GM23248 (cell line): ENCODE data around the gene VAV2. TPM values are rescaled to one million over a fixed set of nuclear protein-coding genes. Genes with fewer than 3 reads are reported as not detected.

Experiments used
- DNase-seq: peaks from one replicate; pipeline ENCODE4 v3.0.0-alpha.2; 2015
- H2AFZ ChIP-seq: fragments of 200-600 bp; sonication (generic); 2 replicates; pipeline ENCODE4 v1.6.1; 2016; ENCODE audit warnings: antibody characterized with exemption
- H3F3A ChIP-seq: fragments of 200-600 bp; sonication (generic); 2 replicates; pipeline ENCODE4 v1.6.1; 2016; ENCODE audit warnings: mild to moderate bottlenecking, antibody characterized with exemption, mixed run types; ENCODE audit not compliant: insufficient read depth
- H3K27ac ChIP-seq: fragments of 200-600 bp; sonication (generic); 2 replicates; pipeline ENCODE4 v1.5.1; 2016; ENCODE audit warnings: mild to moderate bottlenecking
- H3K27me3 ChIP-seq: fragments of 200-600 bp; sonication (generic); replicated peaks from 2 replicates; pipeline ENCODE4 v1.6.1; 2016; ENCODE audit warnings: mild to moderate bottlenecking; ENCODE audit not compliant: insufficient read depth
- H3K36me3 ChIP-seq: fragments of 200-600 bp; sonication (generic); 2 replicates; pipeline ENCODE4 v1.6.1; 2016; ENCODE audit warnings: low read depth, mild to moderate bottlenecking
- H3K4me1 ChIP-seq: fragments of 200-600 bp; sonication (generic); 2 replicates; pipeline ENCODE4 v1.6.1; 2016; ENCODE audit warnings: mild to moderate bottlenecking; ENCODE audit not compliant: insufficient read depth
- H3K4me2 ChIP-seq: fragments of 200-600 bp; sonication (generic); one replicate; pipeline ENCODE4 v1.6.1; 2016; ENCODE audit warnings: mild to moderate bottlenecking; ENCODE audit not compliant: unreplicated experiment
- H3K4me3 ChIP-seq: fragments of 200-600 bp; sonication (generic); 2 replicates; pipeline ENCODE4 v1.5.1; 2016; ENCODE audit warnings: mild to moderate bottlenecking
- H3K79me2 ChIP-seq: fragments of 200-600 bp; sonication (generic); 2 replicates; pipeline ENCODE4 v1.6.1; 2016; ENCODE audit warnings: mild to moderate bottlenecking; ENCODE audit not compliant: insufficient read depth
- H3K9ac ChIP-seq: fragments of 200-600 bp; sonication (generic); 2 replicates; pipeline ENCODE4 v1.6.1; 2016; ENCODE audit warnings: mild to moderate bottlenecking
- H3K9me2 ChIP-seq: fragments of 200-600 bp; sonication (generic); 2 replicates; pipeline ENCODE4 v1.6.1; 2016; ENCODE audit warnings: mixed run types, mild to moderate bottlenecking, moderate library complexity; ENCODE audit not compliant: insufficient read depth
- H3K9me3 ChIP-seq: fragments of 200-600 bp; sonication (generic); one replicate; pipeline ENCODE4 v1.6.1; 2017; ENCODE audit warnings: low read depth
- H4K20me1 ChIP-seq: fragments of 200-600 bp; sonication (generic); 2 replicates; pipeline ENCODE4 v1.6.0; 2016; ENCODE audit not compliant: insufficient read depth
- EZH2 ChIP-seq: fragments of 200-600 bp; sonication (generic); IDR thresholded peaks from 2 replicates; pipeline ENCODE4 v1.6.1; 2018; ENCODE audit warnings: antibody characterized with exemption, mild to moderate bottlenecking; ENCODE audit not compliant: insufficient read depth, poor library complexity, severe bottlenecking
- EZH2phosphoT487 ChIP-seq: fragments of 200-600 bp; sonication (generic); IDR thresholded peaks from 2 replicates; pipeline ENCODE4 v1.6.1; 2018; ENCODE audit warnings: antibody characterized with exemption, moderate library complexity, mild to moderate bottlenecking, low read depth; ENCODE audit not compliant: insufficient read depth
- WGBS, 2 experiments: methylation state at CpG; one replicate each; pipeline ENCODE4 v1.1.6; 2015 to 2017; ENCODE audit warnings: low lambda C conversion rate in 2 of 2, low coverage in 1 of 2; ENCODE audit errors: missing lambda C conversion rate in 2 of 2; 5-methylcytosine and 5-hydroxymethylcytosine counted together
- in situ Hi-C: fragments of 300-500 bp; cut with MboI; formaldehyde crosslinking; loops from 2 replicates; pipeline ENCODE4 v1.15.0; 2020
- polyA plus RNA-seq: library from polyadenylated mRNA; unstranded; fragments of >200 nt; fragmentation: Nextera tagmentation; extraction: Ambion mirVana; gene quantifications from 2 replicates; pipeline ENCODE4 v1.2.1, GENCODE V29; 2016
- total RNA-seq: library from RNA; depleted of rRNA; stranded (reverse); fragments of >200 nt; shearing (Covaris generic); gene quantifications from 2 replicates; pipeline ENCODE4 v1.2.3, GENCODE V29; 2014

VAV2 gene
- total and polyA plus RNA-seq, 2 experiments from 2014 or later = 6.7 to 9.0 TPM

DNA sequence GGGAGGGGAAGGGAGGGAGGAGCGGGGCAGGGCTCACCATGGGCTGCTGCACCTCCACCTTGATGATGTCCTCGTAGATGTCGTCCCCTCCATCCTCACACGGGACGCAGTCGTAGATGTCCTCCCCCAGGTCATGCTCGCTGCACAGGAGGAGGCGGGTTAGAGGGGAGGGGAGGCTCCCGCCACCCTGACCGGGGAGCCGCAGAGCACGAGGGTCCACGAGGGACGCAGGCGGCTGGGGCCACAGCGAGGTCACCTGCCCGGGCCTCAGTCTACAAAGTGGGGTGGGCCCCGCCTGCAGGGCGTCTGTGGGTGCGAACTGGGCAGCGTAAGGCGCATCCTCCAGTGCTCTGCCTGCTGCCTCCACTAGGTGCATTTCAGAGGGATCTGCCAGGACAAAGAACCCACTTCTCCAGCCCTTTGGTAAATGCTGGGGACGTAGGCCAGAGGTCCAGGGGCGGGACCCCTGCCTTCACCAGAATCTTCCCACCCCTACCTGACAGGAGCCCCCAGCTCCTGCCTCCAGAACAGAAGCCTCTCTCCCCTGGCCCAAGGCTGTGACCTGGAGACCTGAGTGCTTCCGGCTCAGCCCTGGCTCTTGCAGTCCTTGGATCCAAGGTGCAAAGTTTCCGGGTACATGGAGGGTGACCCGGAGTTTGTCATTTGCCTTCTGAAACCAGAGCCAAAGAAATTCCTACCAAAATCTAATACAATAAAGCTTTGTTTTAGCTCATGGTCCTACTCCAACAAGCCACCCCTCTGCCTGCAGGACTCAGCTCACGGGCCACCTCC is 179.9 kb downstream of the VAV2 start:
- Histone ChIP-seq H3K9me2 (no peaks in the 10 kb centered on the region), H2AFZ (no peak overlapping the region), H3K9ac (no peak overlapping the region), H3K4me2 (no peak overlapping the region), H4K20me1 (no peaks in the 10 kb centered on the region), H3K9me3 (no peaks in the 10 kb centered on the region), H3K4me3 (no peak overlapping the region), H3F3A (no peaks in the 10 kb centered on the region), H3K27me3 (no peaks in the 10 kb centered on the region), H3K27ac (no peak overlapping the region), H3K36me3 (no peaks in the 10 kb centered on the region; the same call in 1 of the 2 replicates), H3K4me1 (no peaks in the 10 kb centered on the region), H3K79me2 (no peaks in the 10 kb centered on the region)
- no peak for DNase-seq
- WGBS, 2 experiments = 94% methylated on average over 22 to 28 of the region's 28 CpGs
- in situ Hi-C loops = no loop called here
- TF ChIP-seq EZH2phosphoT487 (no peak), EZH2 (no peak)

DNA sequence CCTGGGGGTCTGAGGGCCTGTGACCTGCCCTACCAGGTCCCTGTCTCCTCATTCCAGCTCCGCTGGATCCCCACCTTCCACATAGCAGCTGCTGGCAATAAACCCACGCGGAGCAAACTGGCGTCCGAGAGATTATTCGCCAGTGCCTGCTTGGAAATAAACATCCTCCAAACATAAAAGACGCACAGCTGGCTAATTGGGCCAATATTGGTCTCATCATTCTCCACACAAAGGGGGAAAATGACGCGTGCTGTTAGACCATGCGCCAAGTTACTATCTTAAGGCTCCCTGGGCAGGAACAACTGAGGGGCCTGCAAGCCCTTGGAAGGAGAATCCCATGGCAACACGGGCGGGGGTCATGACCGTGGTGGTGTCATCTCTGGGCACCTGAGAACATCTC is 180.7 kb downstream of the VAV2 start:
- H3K36me3 ChIP-seq = no peaks in the 10 kb centered on the region; the same call in 1 of the 2 replicates
- no peak for DNase-seq
- H3K4me3 ChIP-seq = no peak overlapping the region
- H3K9ac ChIP-seq = no peak overlapping the region
- H3K79me2 ChIP-seq = no peaks in the 10 kb centered on the region
- no peaks in the 10 kb centered on the region for H4K20me1 ChIP-seq
- no peaks in the 10 kb centered on the region for H3K9me2 ChIP-seq
- whole genome bisulfite sequencing, 2 experiments = 91 to 92% methylated on average over 13 of the region's 13 CpGs
- H3K4me2 ChIP-seq = no peak overlapping the region
- H3K27me3 ChIP-seq = no peaks in the 10 kb centered on the region
- H2AFZ ChIP-seq = no peak overlapping the region
- no peak overlapping the region for H3K27ac ChIP-seq
- H3K4me1 ChIP-seq = no peaks in the 10 kb centered on the region
- H3K9me3 ChIP-seq = no peaks in the 10 kb centered on the region
- no peaks in the 10 kb centered on the region for H3F3A ChIP-seq
- TF ChIP-seq EZH2 = no peak
- no peak for TF ChIP-seq EZH2phosphoT487
- in situ Hi-C loops = no loop called here

DNA sequence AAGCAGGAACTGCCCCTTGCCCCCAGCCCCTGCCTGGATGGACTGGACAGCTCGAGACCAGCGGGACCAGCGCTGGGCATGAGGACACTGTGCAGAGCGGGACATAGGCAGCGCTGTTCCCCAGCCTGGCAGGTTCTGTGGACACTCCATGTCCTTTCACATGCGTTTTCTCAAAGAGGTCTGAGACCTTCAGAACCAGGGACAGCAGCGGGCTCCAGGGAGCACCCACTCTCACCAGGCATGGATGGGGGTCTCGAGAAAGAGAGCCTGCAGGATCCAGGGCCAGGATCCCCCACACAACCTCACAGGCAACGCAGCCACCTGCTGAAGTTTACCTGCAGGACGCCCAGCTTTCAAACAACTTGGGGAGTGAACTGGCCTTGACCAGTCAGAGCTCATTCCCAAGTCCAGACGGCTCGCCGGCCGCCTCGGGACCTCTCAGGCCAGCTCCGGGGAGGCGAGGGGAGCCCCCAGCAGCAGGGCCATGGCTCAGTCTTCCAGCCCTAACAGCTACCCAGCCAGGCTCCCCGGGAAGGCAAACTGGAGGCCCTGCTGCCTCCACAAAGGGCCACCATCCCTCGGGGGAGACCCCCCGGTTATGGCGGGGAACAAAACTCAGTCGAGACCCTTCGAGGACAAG is 181.4 kb downstream of the VAV2 start:
- no peak overlapping the region for H3K4me2 ChIP-seq
- no peaks in the 10 kb centered on the region for H3K4me1 ChIP-seq
- in situ Hi-C loops = no loop called here
- no peaks in the 10 kb centered on the region for H3F3A ChIP-seq
- WGBS, 2 experiments = 94 to 96% methylated on average over 22 to 23 of the region's 23 CpGs
- H3K9me3 ChIP-seq = no peaks in the 10 kb centered on the region
- H3K9me2 ChIP-seq = no peaks in the 10 kb centered on the region
- TF ChIP-seq EZH2phosphoT487 (no peak), EZH2 (no peak)
- no peak overlapping the region for H2AFZ ChIP-seq
- no peak for DNase-seq
- H4K20me1 ChIP-seq = no peaks in the 10 kb centered on the region
- H3K27me3 ChIP-seq = no peaks in the 10 kb centered on the region
- no peak overlapping the region for H3K27ac ChIP-seq
- no peaks in the 10 kb centered on the region; the same call in 1 of the 2 replicates for H3K36me3 ChIP-seq
- no peak overlapping the region for H3K4me3 ChIP-seq
- H3K9ac ChIP-seq = no peak overlapping the region
- H3K79me2 ChIP-seq = no peaks in the 10 kb centered on the region

DNA sequence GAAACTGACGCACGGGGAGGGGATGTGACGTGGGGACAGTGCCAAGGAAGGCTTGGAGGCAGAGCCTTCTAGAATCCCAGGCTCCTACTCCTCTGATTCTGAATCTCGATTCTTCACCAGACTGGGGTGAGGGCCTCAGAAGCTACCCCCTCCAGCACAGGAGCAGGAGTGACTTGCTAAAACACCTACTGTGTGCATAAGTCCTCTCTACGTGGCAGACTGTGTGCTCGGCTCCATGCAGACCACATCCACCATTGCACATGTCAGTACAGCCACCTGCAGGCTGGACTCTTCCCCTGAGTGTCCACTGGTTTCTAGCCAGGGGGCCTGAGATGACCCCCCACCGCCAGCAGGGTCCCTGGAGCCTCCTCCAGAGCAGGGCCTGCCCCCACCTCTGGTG is 182.8 kb downstream of the VAV2 start:
- no peak overlapping the region for H3K4me3 ChIP-seq
- H3K4me2 ChIP-seq = no peak overlapping the region
- no peaks in the 10 kb centered on the region for H3K9me3 ChIP-seq
- no peaks in the 10 kb centered on the region for H3F3A ChIP-seq
- no peaks in the 10 kb centered on the region for H3K4me1 ChIP-seq
- H2AFZ ChIP-seq = no peak overlapping the region
- no peaks in the 10 kb centered on the region for H4K20me1 ChIP-seq
- TF ChIP-seq EZH2 (no peak), EZH2phosphoT487 (no peak)
- no peaks in the 10 kb centered on the region; the same call in 1 of the 2 replicates for H3K36me3 ChIP-seq
- in situ Hi-C loops = no loop called here
- H3K27ac ChIP-seq = no peak overlapping the region
- no peak overlapping the region for H3K9ac ChIP-seq
- 96 to 97% methylated on average over 7 of the region's 7 CpGs for WGBS, 2 experiments
- no peak for DNase-seq
- no peaks in the 10 kb centered on the region for H3K79me2 ChIP-seq
- no peaks in the 10 kb centered on the region for H3K9me2 ChIP-seq
- no peaks in the 10 kb centered on the region for H3K27me3 ChIP-seq
